Pons (tissue), 1 donor: ENCODE data around the gene ING3.
"Not testable (repeated sequence)": the region's sequence is repeated elsewhere in the genome, so short reads cannot be mapped to it uniquely, and the experiment has no call there.

Source experiments
- DNase-seq: peaks from one replicate; pipeline ENCODE4 v3.0.0-alpha.2; 2016; ENCODE audit warnings: low spot score

Gene ING3

GRCh38 chr7:120951309-120951699, 727 bp downstream of the ING3 start:
- DNase-seq, result no peak

GRCh38 chr7:120951826-120952225, 1.2 kb downstream of the ING3 start:
- DNase-seq, result no peak

GRCh38 chr7:120955577-120956149, 5.1 kb downstream of the ING3 start:
- DNase-seq, result no peak

- no peak for DNase-seq
Measured at GRCh38 chr7:120959929-120960484, 9.4 kb downstream of the ING3 start.

GRCh38 chr7:120960714-120961113, 10.1 kb downstream of the ING3 start:
- DNase-seq, result no peak

- no peak for DNase-seq
Measured at GRCh38 chr7:120961638-120962173, 11.1 kb downstream of the ING3 start.

GRCh38 chr7:120964088-120964487, 13.5 kb downstream of the ING3 start:
- no peak for DNase-seq

- DNase-seq, result peak; percentile 50
Measured at GRCh38 chr7:120966961-120967360, 16.4 kb downstream of the ING3 start.

GRCh38 chr7:120973849-120974248, 23.3 kb downstream of the ING3 start:
- DNase-seq, result no peak

GRCh38 chr7:120979765-120980499, 29.4 kb downstream of the ING3 start:
- DNase-seq, result peak; percentile 29

GRCh38 chr7:120981117-120981516, 30.5 kb downstream of the ING3 start:
- DNase-seq, result no peak

- DNase-seq, result no peak
Measured at GRCh38 chr7:120981888-120982615, 31.5 kb downstream of the ING3 start.

GRCh38 chr7:120983592-120983991, 33.0 kb downstream of the ING3 start:
- DNase-seq, result not testable (repeated sequence)

GRCh38 chr7:120984406-120984805, 33.8 kb downstream of the ING3 start:
- no peak for DNase-seq

- DNase-seq, result no peak
Measured at GRCh38 chr7:120985130-120985758, 34.7 kb downstream of the ING3 start.

- DNase-seq, result no peak
Measured at GRCh38 chr7:120985839-120986238, 35.3 kb downstream of the ING3 start.

- no peak for DNase-seq
Measured at GRCh38 chr7:120986650-120987049, 36.1 kb downstream of the ING3 start.

- no peak for DNase-seq
Measured at GRCh38 chr7:120987280-120987679, 36.7 kb downstream of the ING3 start.

- DNase-seq, result peak; percentile 94
Measured at GRCh38 chr7:120987683-120988590, 37.4 kb downstream of the ING3 start.

- DNase-seq, result peak; percentile 53
Measured at GRCh38 chr7:120988591-120989256, 38.1 kb downstream of the ING3 start, which contains the start of gene CPED1. Gene CPED1 (plus strand): TSS chr7:120988711. CDS start chr7:120989622, 911 bp downstream.
